ENCODE measurements around the gene SCARF2.

SCARF2 gene

DNA sequence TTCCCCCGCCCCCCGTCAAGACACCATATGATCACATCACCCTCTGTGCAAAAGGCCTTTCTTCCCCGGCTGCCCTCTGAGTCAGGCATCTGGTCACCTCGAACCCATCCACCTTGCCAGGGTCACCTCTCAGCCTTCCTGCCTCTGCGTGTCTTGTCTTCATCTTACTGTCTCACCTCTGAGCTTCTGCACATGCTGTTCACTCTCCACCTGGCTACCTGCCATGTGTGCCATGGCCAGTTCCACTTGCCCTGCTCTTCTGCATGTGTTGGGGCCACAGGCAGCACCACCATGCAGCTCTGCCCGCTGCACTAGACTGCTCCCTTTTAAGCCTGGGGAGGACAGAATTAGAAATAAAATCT, 33.9 kb downstream of the SCARF2 start:
- Histone ChIP-seq H3K9ac (ENCODE audit: low read length) (no peak overlapping the region), H3K79me2 (ENCODE audit: insufficient read depth, low read length) (no peaks in the 10 kb centered on the region), H3K27me3 (ENCODE audit: insufficient read depth, low read length) (peaks cover 5% of the 10 kb centered on the region), H3K27ac (ENCODE audit: low read depth, low read length, poor library complexity, severe bottlenecking) (no peak overlapping the region), H3K4me2 (ENCODE audit: low read length) (no peak overlapping the region), H3K9me3 (ENCODE audit: low read length) (no peaks in the 10 kb centered on the region), H3K4me3 (ENCODE audit: low read depth, low read length, poor library complexity, severe bottlenecking) (no peak overlapping the region), H3K36me3 (ENCODE audit: insufficient read depth, low read length) (no peaks in the 10 kb centered on the region), H3K4me1 (ENCODE audit: insufficient read depth, low read length, severe bottlenecking) (no peaks in the 10 kb centered on the region), H3K9me2 (ENCODE audit: low read depth, low read length) (no peaks in the 10 kb centered on the region), H2AFZ (ENCODE audit: low read length) (no peak overlapping the region), H4K20me1 (ENCODE audit: insufficient read depth, low read length) (no peaks in the 10 kb centered on the region), H3F3A (ENCODE audit: insufficient read depth, low read length) (no peaks in the 10 kb centered on the region)
- no peak for TF ChIP-seq EZH2 (IDR thresholded peaks at IDR 0.05; ENCODE audit: borderline replicate concordance, low read length)
- TF ChIP-seq, protein P1, sequence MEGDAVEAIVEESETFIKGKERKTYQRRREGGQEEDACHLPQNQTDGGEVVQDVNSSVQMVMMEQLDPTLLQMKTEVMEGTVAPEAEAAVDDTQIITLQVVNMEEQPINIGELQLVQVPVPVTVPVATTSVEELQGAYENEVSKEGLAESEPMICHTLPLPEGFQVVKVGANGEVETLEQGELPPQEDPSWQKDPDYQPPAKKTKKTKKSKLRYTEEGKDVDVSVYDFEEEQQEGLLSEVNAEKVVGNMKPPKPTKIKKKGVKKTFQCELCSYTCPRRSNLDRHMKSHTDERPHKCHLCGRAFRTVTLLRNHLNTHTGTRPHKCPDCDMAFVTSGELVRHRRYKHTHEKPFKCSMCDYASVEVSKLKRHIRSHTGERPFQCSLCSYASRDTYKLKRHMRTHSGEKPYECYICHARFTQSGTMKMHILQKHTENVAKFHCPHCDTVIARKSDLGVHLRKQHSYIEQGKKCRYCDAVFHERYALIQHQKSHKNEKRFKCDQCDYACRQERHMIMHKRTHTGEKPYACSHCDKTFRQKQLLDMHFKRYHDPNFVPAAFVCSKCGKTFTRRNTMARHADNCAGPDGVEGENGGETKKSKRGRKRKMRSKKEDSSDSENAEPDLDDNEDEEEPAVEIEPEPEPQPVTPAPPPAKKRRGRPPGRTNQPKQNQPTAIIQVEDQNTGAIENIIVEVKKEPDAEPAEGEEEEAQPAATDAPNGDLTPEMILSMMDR (IDR thresholded peaks at IDR 0.05; ENCODE audit: low read length), result no peak

DNA sequence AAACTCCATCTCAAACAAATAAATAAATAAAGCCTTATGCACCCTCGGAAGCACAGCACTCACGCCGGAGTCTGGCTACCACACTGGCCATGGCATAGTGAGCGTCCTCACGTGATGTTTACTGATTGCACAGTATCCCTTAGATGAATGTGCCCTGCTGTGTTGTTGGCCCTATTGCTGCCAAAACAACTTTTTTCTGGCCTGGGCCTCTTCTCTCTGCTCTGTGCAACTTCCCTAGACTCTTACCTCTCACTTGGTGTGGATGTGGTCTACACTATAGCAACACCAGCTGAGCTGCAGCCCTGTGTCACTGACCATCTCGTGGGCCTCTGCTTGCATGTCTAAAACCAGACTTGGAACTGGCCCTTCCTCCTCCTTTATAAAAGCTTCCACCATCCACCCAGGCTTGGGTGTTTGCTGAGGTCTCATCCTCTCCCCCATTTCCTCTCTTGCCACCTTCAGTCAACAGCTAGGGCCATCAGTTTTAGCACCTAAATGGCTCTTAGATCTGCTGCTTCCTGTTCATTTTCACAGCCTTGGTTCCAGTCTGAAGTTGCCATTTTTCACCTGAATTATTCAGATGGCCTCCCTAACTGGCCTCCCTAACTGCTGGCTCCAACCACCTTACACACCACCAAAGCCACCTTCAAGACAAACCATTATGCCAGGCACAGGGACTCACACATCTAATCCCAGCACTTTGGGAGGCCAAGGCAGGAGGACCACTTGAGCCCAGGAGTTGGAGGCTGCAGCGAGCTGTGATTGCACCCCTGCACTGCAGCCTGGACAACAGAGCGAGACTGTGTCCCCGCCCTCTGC, 34.5 kb downstream of the SCARF2 start:
- H3K4me2 ChIP-seq (ENCODE audit: low read length), result no peak overlapping the region
- H3K9ac ChIP-seq (ENCODE audit: low read length), result no peak overlapping the region
- H4K20me1 ChIP-seq (ENCODE audit: insufficient read depth, low read length), result no peaks in the 10 kb centered on the region
- H3K27me3 ChIP-seq (ENCODE audit: insufficient read depth, low read length), result peaks cover 5% of the 10 kb centered on the region
- no peaks in the 10 kb centered on the region for H3K4me1 ChIP-seq (ENCODE audit: insufficient read depth, low read length, severe bottlenecking)
- H3K79me2 ChIP-seq (ENCODE audit: insufficient read depth, low read length), result no peaks in the 10 kb centered on the region
- no peaks in the 10 kb centered on the region for H3K9me2 ChIP-seq (ENCODE audit: low read depth, low read length)
- H3K27ac ChIP-seq (ENCODE audit: low read depth, low read length, poor library complexity, severe bottlenecking), result no peak overlapping the region
- no peak overlapping the region for H2AFZ ChIP-seq (ENCODE audit: low read length)
- TF ChIP-seq, protein P1 (IDR thresholded peaks at IDR 0.05; ENCODE audit: low read length), result no peak
- TF ChIP-seq EZH2 (IDR thresholded peaks at IDR 0.05; ENCODE audit: borderline replicate concordance, low read length), result no peak
- no peaks in the 10 kb centered on the region for H3K9me3 ChIP-seq (ENCODE audit: low read length)
- no peak overlapping the region for H3K4me3 ChIP-seq (ENCODE audit: low read depth, low read length, poor library complexity, severe bottlenecking)
- no peaks in the 10 kb centered on the region for H3F3A ChIP-seq (ENCODE audit: insufficient read depth, low read length)
- H3K36me3 ChIP-seq (ENCODE audit: insufficient read depth, low read length), result no peaks in the 10 kb centered on the region

DNA sequence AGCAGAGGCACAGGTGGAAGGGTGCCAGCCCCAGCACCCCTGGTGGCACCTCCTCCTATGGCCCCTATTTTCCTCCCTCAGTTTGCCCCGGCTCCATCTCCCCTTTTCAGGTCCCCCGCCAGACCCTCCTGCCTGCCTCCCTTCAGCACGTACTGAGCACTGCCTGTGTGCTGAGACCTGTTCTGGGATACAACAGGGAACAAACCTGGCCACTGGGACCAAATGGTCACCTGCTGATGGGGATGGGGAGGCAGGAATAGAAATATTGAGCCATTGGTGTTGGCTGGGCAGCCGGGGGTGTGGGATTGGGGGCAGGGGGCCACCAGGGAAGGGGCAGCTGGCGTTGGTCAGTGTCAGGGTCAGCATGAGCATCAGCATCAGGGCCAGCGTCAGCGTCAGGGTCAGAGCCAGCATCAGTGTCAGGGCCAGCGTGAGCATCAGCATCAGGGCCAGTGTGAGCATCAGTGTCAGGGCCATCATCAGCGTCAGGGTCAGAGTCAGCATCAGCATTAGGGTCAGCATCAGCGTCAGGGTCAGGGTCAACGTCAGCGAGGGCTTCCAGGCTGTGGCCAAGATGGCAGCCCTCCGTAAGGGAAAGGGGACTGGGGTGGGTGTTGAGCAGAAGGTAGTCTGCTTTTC, 36.1 kb downstream of the SCARF2 start:
- H3K9me2 ChIP-seq (ENCODE audit: low read depth, low read length), result no peaks in the 10 kb centered on the region
- no peaks in the 10 kb centered on the region for H3K79me2 ChIP-seq (ENCODE audit: insufficient read depth, low read length)
- no peaks in the 10 kb centered on the region for H4K20me1 ChIP-seq (ENCODE audit: insufficient read depth, low read length)
- no peak overlapping the region for H2AFZ ChIP-seq (ENCODE audit: low read length)
- no peaks in the 10 kb centered on the region for H3K36me3 ChIP-seq (ENCODE audit: insufficient read depth, low read length)
- no peaks in the 10 kb centered on the region for H3K4me1 ChIP-seq (ENCODE audit: insufficient read depth, low read length, severe bottlenecking)
- no peak for TF ChIP-seq EZH2 (IDR thresholded peaks at IDR 0.05; ENCODE audit: borderline replicate concordance, low read length)
- TF ChIP-seq, protein P1 (IDR thresholded peaks at IDR 0.05; ENCODE audit: low read length), result no peak
- H3K4me3 ChIP-seq (ENCODE audit: low read depth, low read length, poor library complexity, severe bottlenecking), result no peak overlapping the region
- H3K9ac ChIP-seq (ENCODE audit: low read length), result no peak overlapping the region
- no peaks in the 10 kb centered on the region for H3K9me3 ChIP-seq (ENCODE audit: low read length)
- H3K27me3 ChIP-seq (ENCODE audit: insufficient read depth, low read length), result peaks cover 5% of the 10 kb centered on the region
- no peaks in the 10 kb centered on the region for H3F3A ChIP-seq (ENCODE audit: insufficient read depth, low read length)
- H3K27ac ChIP-seq (ENCODE audit: low read depth, low read length, poor library complexity, severe bottlenecking), result no peak overlapping the region
- no peak overlapping the region for H3K4me2 ChIP-seq (ENCODE audit: low read length)
